ENCODE results near the gene SUMO2.
A peak's percentile ranks its signal among the peaks of the same experiment; 100 is the strongest.

SUMO2 gene

DNA sequence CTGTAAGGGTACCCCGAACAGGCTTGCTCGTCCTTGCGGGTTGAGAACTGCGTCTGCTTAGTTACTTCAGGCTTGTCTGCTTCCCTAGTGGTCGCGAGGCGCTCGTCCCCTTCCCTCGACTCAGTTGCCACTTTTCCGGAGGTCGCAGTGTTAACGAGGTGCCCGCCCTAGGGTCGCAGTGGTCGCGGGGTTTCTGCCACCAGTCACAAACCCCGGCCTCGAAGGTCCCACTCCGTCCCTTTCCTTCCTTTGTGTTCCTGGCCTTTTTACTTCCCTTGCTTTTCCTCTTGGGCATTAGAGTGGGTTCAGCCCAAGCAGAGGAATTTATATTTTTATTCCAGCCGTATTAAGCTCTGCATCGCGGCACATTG lies 23.0 kb upstream of the SUMO2 start:
- peaks cover 9 to 21% (median 14%) of the 10 kb centered on the region in 4 experiments for H3K36me3 ChIP-seq (ENCODE audit: control insufficient read depth in 4 of 4, insufficient read depth in 4 of 4, low read length in 3 of 4)
- WGBS (ENCODE audit: insufficient coverage): 0% methylated on average over 20 of the region's 22 CpGs
- DNase-seq: no peak
- peaks cover 6 to 17% (median 17%) of the 10 kb centered on the region in 4 experiments for H3K4me1 ChIP-seq (ENCODE audit: control extremely low read depth in 1 of 4, control insufficient read depth in 4 of 4, insufficient read depth in 4 of 4, low read length in 3 of 4)
- H3K4me3 ChIP-seq (ENCODE audit: control insufficient read depth in 1 of 7, extremely low read depth in 1 of 7, insufficient read depth in 4 of 7, low read depth in 2 of 7, low read length in 6 of 7): peak overlapping the region; percentile 85 to 99 (median 96)
- H3K9me3 ChIP-seq (ENCODE audit: control extremely low read depth in 1 of 5, control insufficient read depth in 4 of 5, insufficient read depth in 2 of 5, low read depth in 1 of 5, low read length in 4 of 5): no peaks in the 10 kb centered on the region
- peak overlapping the region; percentile 97 to 99 for H3K27ac ChIP-seq (ENCODE audit: insufficient read depth in 1 of 2, low read depth in 1 of 2, low read length in 2 of 2, poor library complexity in 1 of 2, severe bottlenecking in 2 of 2)
- H3K27me3 ChIP-seq (replicated peaks in 2 of 5; ENCODE audit: control insufficient read depth in 4 of 5, insufficient read depth in 5 of 5, low read length in 4 of 5): no peaks in the 10 kb centered on the region
- ChIA-PET POLR2A (interaction anchor here (0.5 to 1.2 kb wide), 3 partner anchors 9 to 193 kb away, joined by 3 to 4 read pairs (median 3); no protein-coding TSS in a partner anchor), CTCF (interaction anchor here (0.7 to 9.6 kb wide), 7 partner anchors 11 to 245 kb away, joined by 3 to 89 read pairs (median 5); partner anchors contain the start of genes ARMC7 and MIF4GD)

DNA sequence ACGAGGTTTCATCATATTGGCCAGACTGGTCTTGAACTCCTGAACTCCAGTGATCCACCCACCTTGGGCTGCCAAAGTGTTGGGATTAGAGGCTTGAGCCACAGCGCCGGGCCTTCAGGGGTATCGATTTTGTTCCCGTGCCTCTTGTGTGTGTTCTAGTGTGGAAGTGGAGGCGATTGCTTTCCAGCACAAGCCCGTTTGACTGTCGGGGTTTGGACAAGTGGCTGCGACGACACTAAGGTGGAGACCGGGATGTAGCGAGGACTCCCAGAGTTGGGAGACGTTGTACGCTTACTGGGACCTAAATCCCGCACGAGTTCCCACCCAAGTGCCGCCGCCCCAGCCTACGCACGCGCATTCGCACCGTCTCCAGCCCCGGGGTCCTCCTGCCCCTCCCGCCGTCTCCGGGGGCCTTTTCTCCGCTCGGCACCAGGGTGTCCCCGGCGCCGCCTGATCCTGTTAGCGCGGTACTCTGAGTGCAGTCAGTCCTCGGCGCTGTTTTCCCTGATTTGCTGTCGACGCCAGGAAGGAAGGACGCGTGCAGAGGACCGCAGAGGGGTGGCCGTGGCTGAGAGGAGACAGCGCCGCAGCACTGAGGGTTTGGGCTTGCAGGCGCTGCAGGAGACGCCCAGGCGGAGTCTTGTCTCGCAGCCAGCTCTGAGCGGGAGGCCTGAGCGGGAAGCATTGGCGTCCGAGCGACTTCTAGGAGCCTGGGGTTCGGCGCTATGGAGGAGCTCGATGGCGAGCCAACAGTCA lies 22.5 kb upstream of the SUMO2 start, which contains the start of gene NUP85:
Gene NUP85, plus strand, starts transcription at position 643 of the 756 bp plus-strand sequence. Its CDS starts 83 bp downstream, at position 726.
- Histone ChIP-seq H3K36me3 (ENCODE audit: control insufficient read depth in 4 of 4, insufficient read depth in 4 of 4, low read length in 3 of 4) (peaks cover 6 to 16% (median 10%) of the 10 kb centered on the region in 4 experiments), H3K27me3 (replicated peaks in 2 of 5; ENCODE audit: control insufficient read depth in 4 of 5, insufficient read depth in 5 of 5, low read length in 4 of 5) (no peaks in the 10 kb centered on the region), H3K9me3 (ENCODE audit: control extremely low read depth in 1 of 5, control insufficient read depth in 4 of 5, insufficient read depth in 2 of 5, low read depth in 1 of 5, low read length in 4 of 5) (no peaks in the 10 kb centered on the region), H3K27ac (ENCODE audit: insufficient read depth in 1 of 2, low read depth in 1 of 2, low read length in 2 of 2, poor library complexity in 1 of 2, severe bottlenecking in 2 of 2) (peak within 1 kb of the TSS; percentile 97 to 99), H3K4me1 (ENCODE audit: control extremely low read depth in 1 of 4, control insufficient read depth in 4 of 4, insufficient read depth in 4 of 4, low read length in 3 of 4) (peaks cover 6 to 17% (median 17%) of the 10 kb centered on the region in 4 experiments), H3K4me3 (ENCODE audit: control insufficient read depth in 1 of 7, extremely low read depth in 1 of 7, insufficient read depth in 4 of 7, low read depth in 2 of 7, low read length in 6 of 7) (peak within 1 kb of the TSS; percentile 85 to 99 (median 96))
- 0% methylated on average over 41 of the region's 57 CpGs for WGBS (ENCODE audit: insufficient coverage)
- POLR2A ChIA-PET: interaction anchor here (0.6 to 1.2 kb wide), 3 partner anchors 10 to 923 kb away, joined by 3 to 4 read pairs (median 3); no protein-coding TSS in a partner anchor
- CTCF ChIA-PET: interaction anchor here (0.7 to 9.6 kb wide), 9 partner anchors 11 to 271 kb away, joined by 3 to 89 read pairs (median 3); partner anchors contain the start of genes ARMC7 and MIF4GD
- peak; percentile 90 for DNase-seq

- no peaks in the 10 kb centered on the region for H3K9me3 ChIP-seq (ENCODE audit: control extremely low read depth in 1 of 5, control insufficient read depth in 4 of 5, insufficient read depth in 2 of 5, low read depth in 1 of 5, low read length in 4 of 5)
- peaks cover 0 to 9% (median 5%) of the 10 kb centered on the region in 4 experiments for H3K4me1 ChIP-seq (ENCODE audit: control extremely low read depth in 1 of 4, control insufficient read depth in 4 of 4, insufficient read depth in 4 of 4, low read length in 3 of 4)
- DNase-seq: no peak
- 100% methylated on average over 5 of the region's 6 CpGs for WGBS (ENCODE audit: insufficient coverage)
- ChIA-PET POLR2A (interaction anchor here (0.5 kb wide), 1 partner anchor 26 kb away, joined by 4 read pairs; no protein-coding TSS in a partner anchor), CTCF (interaction anchor here (0.9 to 9.6 kb wide), 14 partner anchors 9 to 241 kb away, joined by 3 to 89 read pairs (median 5); partner anchors contain the start of gene ARMC7)
- H3K4me3 ChIP-seq (ENCODE audit: control insufficient read depth in 1 of 7, extremely low read depth in 1 of 7, insufficient read depth in 4 of 7, low read depth in 2 of 7, low read length in 6 of 7): no peak overlapping the region
- no peak overlapping the region for H3K27ac ChIP-seq (ENCODE audit: insufficient read depth in 1 of 2, low read depth in 1 of 2, low read length in 2 of 2, poor library complexity in 1 of 2, severe bottlenecking in 2 of 2)
- H3K27me3 ChIP-seq (replicated peaks in 2 of 5; ENCODE audit: control insufficient read depth in 4 of 5, insufficient read depth in 5 of 5, low read length in 4 of 5): no peaks in the 10 kb centered on the region
- no peaks in the 10 kb centered on the region for H3K36me3 ChIP-seq (ENCODE audit: control insufficient read depth in 4 of 4, insufficient read depth in 4 of 4, low read length in 3 of 4)
Observed at GRCh38 chr17:75199886-75200618, 17.3 kb upstream of the SUMO2 start.

- Histone ChIP-seq H3K36me3 (ENCODE audit: control insufficient read depth in 4 of 4, insufficient read depth in 4 of 4, low read length in 3 of 4) (no peaks in the 10 kb centered on the region), H3K9me3 (ENCODE audit: control extremely low read depth in 1 of 5, control insufficient read depth in 4 of 5, insufficient read depth in 2 of 5, low read depth in 1 of 5, low read length in 4 of 5) (no peaks in the 10 kb centered on the region), H3K4me3 (ENCODE audit: control insufficient read depth in 1 of 7, extremely low read depth in 1 of 7, insufficient read depth in 4 of 7, low read depth in 2 of 7, low read length in 6 of 7) (no peak overlapping the region), H3K27me3 (replicated peaks in 2 of 5; ENCODE audit: control insufficient read depth in 4 of 5, insufficient read depth in 5 of 5, low read length in 4 of 5) (no peaks in the 10 kb centered on the region), H3K4me1 (ENCODE audit: control extremely low read depth in 1 of 4, control insufficient read depth in 4 of 4, insufficient read depth in 4 of 4, low read length in 3 of 4) (no peaks in the 10 kb centered on the region), H3K27ac (ENCODE audit: insufficient read depth in 1 of 2, low read depth in 1 of 2, low read length in 2 of 2, poor library complexity in 1 of 2, severe bottlenecking in 2 of 2) (no peak overlapping the region)
- ChIA-PET POLR2A (no interaction called here), CTCF (no interaction called here)
- no peak for DNase-seq
- 80% methylated on average over 1 of the region's 5 CpGs for WGBS (ENCODE audit: insufficient coverage)
Observed at GRCh38 chr17:75194879-75195278, 12.1 kb upstream of the SUMO2 start.

GRCh38 chr17:75191584-75191983 lies 8.8 kb upstream of the SUMO2 start:
- WGBS (ENCODE audit: insufficient coverage): 83% methylated on average over 3 of the region's 4 CpGs
- POLR2A ChIA-PET: no interaction called here
- no peak overlapping the region for H3K4me3 ChIP-seq (ENCODE audit: control insufficient read depth in 1 of 7, extremely low read depth in 1 of 7, insufficient read depth in 4 of 7, low read depth in 2 of 7, low read length in 6 of 7)

GRCh38 chr17:75188614-75189013 lies 5.9 kb upstream of the SUMO2 start:
- Histone ChIP-seq H3K9me3 (ENCODE audit: control extremely low read depth in 1 of 5, control insufficient read depth in 4 of 5, insufficient read depth in 2 of 5, low read depth in 1 of 5, low read length in 4 of 5) (no peaks in the 10 kb centered on the region), H3K27ac (ENCODE audit: insufficient read depth in 1 of 2, low read depth in 1 of 2, low read length in 2 of 2, poor library complexity in 1 of 2, severe bottlenecking in 2 of 2) (no peak overlapping the region), H3K36me3 (ENCODE audit: control insufficient read depth in 4 of 4, insufficient read depth in 4 of 4, low read length in 3 of 4) (no peaks in the 10 kb centered on the region), H3K27me3 (replicated peaks in 2 of 5; ENCODE audit: control insufficient read depth in 4 of 5, insufficient read depth in 5 of 5, low read length in 4 of 5) (no peaks in the 10 kb centered on the region), H3K4me1 (ENCODE audit: control extremely low read depth in 1 of 4, control insufficient read depth in 4 of 4, insufficient read depth in 4 of 4, low read length in 3 of 4) (peaks cover 2 to 4% (median 3%) of the 10 kb centered on the region in 4 experiments), H3K4me3 (ENCODE audit: control insufficient read depth in 1 of 7, extremely low read depth in 1 of 7, insufficient read depth in 4 of 7, low read depth in 2 of 7, low read length in 6 of 7) (no peak overlapping the region)
- 94% methylated on average over 4 of the region's 6 CpGs for WGBS (ENCODE audit: insufficient coverage)
- POLR2A ChIA-PET: no interaction called here
- no peak for DNase-seq
- CTCF ChIA-PET: interaction anchor here (0.9 to 2.5 kb wide), 8 partner anchors 9 to 129 kb away, joined by 3 to 10 read pairs (median 5); no protein-coding TSS in a partner anchor

More at GRCh38 chr17:75191584-75191983, 8.8 kb upstream of the SUMO2 start:
- H3K27ac ChIP-seq (ENCODE audit: insufficient read depth in 1 of 2, low read depth in 1 of 2, low read length in 2 of 2, poor library complexity in 1 of 2, severe bottlenecking in 2 of 2): no peak overlapping the region
- no peaks in the 10 kb centered on the region for H3K9me3 ChIP-seq (ENCODE audit: control extremely low read depth in 1 of 5, control insufficient read depth in 4 of 5, insufficient read depth in 2 of 5, low read depth in 1 of 5, low read length in 4 of 5)
- no peaks in the 10 kb centered on the region for H3K27me3 ChIP-seq (replicated peaks in 2 of 5; ENCODE audit: control insufficient read depth in 4 of 5, insufficient read depth in 5 of 5, low read length in 4 of 5)
- CTCF ChIA-PET: interaction anchor here (0.8 to 2.1 kb wide), 5 partner anchors 9 to 132 kb away, joined by 3 to 6 read pairs (median 3); no protein-coding TSS in a partner anchor
- peak in 1 of 3 donors; percentile 14 for DNase-seq
- H3K4me1 ChIP-seq (ENCODE audit: control extremely low read depth in 1 of 4, control insufficient read depth in 4 of 4, insufficient read depth in 4 of 4, low read length in 3 of 4): peaks cover 0 to 4% (median 0%) of the 10 kb centered on the region in 4 experiments
- H3K36me3 ChIP-seq (ENCODE audit: control insufficient read depth in 4 of 4, insufficient read depth in 4 of 4, low read length in 3 of 4): no peaks in the 10 kb centered on the region

Data from common myeloid progenitor, CD34-positive (primary cell).